NK-92 treated with Interleukin-12 subunit alpha and Interleukin-12 subunit beta, amount 100 ng/mL, for 24 hours (cell line): ENCODE results near the gene RRP1B.
"Not testable (repeated sequence)": the region's sequence is repeated elsewhere in the genome, so short reads cannot be mapped to it uniquely, and the experiment has no call there.

ENCODE experiments used
- DNase-seq: peaks from one replicate; lab custom pipeline; 2025; lab: John Stamatoyannopoulos, UW

RRP1B gene

GRCh38 chr21:43676391-43676790 is 17.0 kb downstream of the RRP1B start:
- DNase-seq, result no peak

- no peak for DNase-seq
These were observed 20.6 kb downstream of the RRP1B start for GRCh38 chr21:43679951-43680350.

- DNase-seq, result not testable (repeated sequence)
These were observed 21.1 kb downstream of the RRP1B start for GRCh38 chr21:43680421-43680820.

- no peak for DNase-seq
These were observed 22.3 kb downstream of the RRP1B start for GRCh38 chr21:43681650-43682049.

- no peak for DNase-seq
These were observed 25.1 kb downstream of the RRP1B start for GRCh38 chr21:43684424-43684823.

- DNase-seq, result no peak
These were observed 27.6 kb downstream of the RRP1B start for GRCh38 chr21:43686811-43687565.

- no peak for DNase-seq
These were observed 28.4 kb downstream of the RRP1B start for GRCh38 chr21:43687566-43688399.

- DNase-seq, result no peak
These were observed 29.5 kb downstream of the RRP1B start for GRCh38 chr21:43688906-43689305.

- DNase-seq, result no peak
These were observed 30.4 kb downstream of the RRP1B start for GRCh38 chr21:43689556-43690337.

- no peak for DNase-seq
These were observed 31.0 kb downstream of the RRP1B start for GRCh38 chr21:43690346-43690745.

- DNase-seq, result no peak
These were observed 31.9 kb downstream of the RRP1B start for GRCh38 chr21:43691086-43691795.

GRCh38 chr21:43691801-43692200 is 32.4 kb downstream of the RRP1B start:
- DNase-seq, result no peak

- no peak for DNase-seq
These were observed 33.6 kb downstream of the RRP1B start for GRCh38 chr21:43692949-43693348.

- DNase-seq, result no peak
These were observed 34.6 kb downstream of the RRP1B start for GRCh38 chr21:43693981-43694380.

GRCh38 chr21:43694437-43695079 is 35.2 kb downstream of the RRP1B start:
- no peak for DNase-seq

GRCh38 chr21:43696214-43696613 is 36.9 kb downstream of the RRP1B start:
- no peak for DNase-seq

- no peak for DNase-seq
These were observed 38.6 kb downstream of the RRP1B start for GRCh38 chr21:43697758-43698643.

- not testable (repeated sequence) for DNase-seq
These were observed 40.1 kb downstream of the RRP1B start for GRCh38 chr21:43699492-43699777.

GRCh38 chr21:43699933-43700599 is 40.7 kb downstream of the RRP1B start:
- no peak for DNase-seq
